ENCODE data around the gene NFIC. TPM values are rescaled to one million over a fixed set of nuclear protein-coding genes. Genes with fewer than 3 reads are reported as not detected.
A peak's percentile ranks its signal among the peaks of the same experiment; 100 is the strongest.

NFIC gene
- total and polyA plus RNA-seq, 10 of the 15 experiments (the other 5 are each of a cell fraction or from before 2014, with no cell fraction given), result 0.71 to 53.5 (median 10.2) TPM

DNA sequence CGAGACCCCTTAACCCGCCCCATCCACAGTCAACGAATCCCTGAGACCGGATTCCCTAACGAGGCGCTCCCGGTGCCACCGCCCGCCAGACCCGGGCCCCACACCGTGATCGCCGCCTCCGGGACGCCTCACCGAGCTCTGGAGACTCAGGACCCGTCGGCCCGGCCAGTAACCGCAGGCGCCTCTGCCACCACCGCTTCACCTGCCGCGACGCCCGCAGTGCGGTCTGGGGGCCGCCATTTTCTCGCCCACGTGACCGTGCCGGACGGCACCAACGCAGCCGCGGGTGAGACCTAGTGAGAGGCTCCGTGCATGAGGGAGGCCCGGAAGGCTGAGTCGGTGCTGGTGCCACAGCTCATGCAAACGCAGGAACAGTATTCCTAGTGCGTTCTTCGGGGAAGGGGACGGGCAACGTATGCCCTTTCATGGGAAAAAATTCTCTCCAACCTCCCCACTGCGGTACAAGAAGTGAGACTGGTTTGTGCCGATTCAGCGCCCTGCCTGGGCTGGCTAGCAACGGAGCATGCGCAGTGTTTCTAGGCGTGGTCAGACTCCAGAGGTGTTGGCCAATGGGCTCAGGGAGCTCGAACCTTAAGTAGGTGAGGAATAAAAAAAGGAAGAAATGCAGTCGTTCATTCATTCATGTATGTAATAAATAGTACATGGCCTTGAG, 134.2 kb downstream of the NFIC start, which contains the start of gene DOHH (continued):
- TF ChIP-seq, protein P1, sequence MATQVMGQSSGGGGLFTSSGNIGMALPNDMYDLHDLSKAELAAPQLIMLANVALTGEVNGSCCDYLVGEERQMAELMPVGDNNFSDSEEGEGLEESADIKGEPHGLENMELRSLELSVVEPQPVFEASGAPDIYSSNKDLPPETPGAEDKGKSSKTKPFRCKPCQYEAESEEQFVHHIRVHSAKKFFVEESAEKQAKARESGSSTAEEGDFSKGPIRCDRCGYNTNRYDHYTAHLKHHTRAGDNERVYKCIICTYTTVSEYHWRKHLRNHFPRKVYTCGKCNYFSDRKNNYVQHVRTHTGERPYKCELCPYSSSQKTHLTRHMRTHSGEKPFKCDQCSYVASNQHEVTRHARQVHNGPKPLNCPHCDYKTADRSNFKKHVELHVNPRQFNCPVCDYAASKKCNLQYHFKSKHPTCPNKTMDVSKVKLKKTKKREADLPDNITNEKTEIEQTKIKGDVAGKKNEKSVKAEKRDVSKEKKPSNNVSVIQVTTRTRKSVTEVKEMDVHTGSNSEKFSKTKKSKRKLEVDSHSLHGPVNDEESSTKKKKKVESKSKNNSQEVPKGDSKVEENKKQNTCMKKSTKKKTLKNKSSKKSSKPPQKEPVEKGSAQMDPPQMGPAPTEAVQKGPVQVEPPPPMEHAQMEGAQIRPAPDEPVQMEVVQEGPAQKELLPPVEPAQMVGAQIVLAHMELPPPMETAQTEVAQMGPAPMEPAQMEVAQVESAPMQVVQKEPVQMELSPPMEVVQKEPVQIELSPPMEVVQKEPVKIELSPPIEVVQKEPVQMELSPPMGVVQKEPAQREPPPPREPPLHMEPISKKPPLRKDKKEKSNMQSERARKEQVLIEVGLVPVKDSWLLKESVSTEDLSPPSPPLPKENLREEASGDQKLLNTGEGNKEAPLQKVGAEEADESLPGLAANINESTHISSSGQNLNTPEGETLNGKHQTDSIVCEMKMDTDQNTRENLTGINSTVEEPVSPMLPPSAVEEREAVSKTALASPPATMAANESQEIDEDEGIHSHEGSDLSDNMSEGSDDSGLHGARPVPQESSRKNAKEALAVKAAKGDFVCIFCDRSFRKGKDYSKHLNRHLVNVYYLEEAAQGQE (IDR thresholded peaks at IDR 0.05; ENCODE audit: low read depth, low read length), result no peak
- TF ChIP-seq, protein P2, sequence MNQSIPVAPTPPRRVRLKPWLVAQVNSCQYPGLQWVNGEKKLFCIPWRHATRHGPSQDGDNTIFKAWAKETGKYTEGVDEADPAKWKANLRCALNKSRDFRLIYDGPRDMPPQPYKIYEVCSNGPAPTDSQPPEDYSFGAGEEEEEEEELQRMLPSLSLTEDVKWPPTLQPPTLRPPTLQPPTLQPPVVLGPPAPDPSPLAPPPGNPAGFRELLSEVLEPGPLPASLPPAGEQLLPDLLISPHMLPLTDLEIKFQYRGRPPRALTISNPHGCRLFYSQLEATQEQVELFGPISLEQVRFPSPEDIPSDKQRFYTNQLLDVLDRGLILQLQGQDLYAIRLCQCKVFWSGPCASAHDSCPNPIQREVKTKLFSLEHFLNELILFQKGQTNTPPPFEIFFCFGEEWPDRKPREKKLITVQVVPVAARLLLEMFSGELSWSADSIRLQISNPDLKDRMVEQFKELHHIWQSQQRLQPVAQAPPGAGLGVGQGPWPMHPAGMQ (IDR thresholded peaks at IDR 0.05; ENCODE audit: borderline replicate concordance), result peak; percentile 83
- TF ChIP-seq NRF1 (conservative IDR thresholded peaks at IDR 0.05; ENCODE audit: low read depth, low read length), result peak; percentile 74
- TF ChIP-seq, protein P3, sequence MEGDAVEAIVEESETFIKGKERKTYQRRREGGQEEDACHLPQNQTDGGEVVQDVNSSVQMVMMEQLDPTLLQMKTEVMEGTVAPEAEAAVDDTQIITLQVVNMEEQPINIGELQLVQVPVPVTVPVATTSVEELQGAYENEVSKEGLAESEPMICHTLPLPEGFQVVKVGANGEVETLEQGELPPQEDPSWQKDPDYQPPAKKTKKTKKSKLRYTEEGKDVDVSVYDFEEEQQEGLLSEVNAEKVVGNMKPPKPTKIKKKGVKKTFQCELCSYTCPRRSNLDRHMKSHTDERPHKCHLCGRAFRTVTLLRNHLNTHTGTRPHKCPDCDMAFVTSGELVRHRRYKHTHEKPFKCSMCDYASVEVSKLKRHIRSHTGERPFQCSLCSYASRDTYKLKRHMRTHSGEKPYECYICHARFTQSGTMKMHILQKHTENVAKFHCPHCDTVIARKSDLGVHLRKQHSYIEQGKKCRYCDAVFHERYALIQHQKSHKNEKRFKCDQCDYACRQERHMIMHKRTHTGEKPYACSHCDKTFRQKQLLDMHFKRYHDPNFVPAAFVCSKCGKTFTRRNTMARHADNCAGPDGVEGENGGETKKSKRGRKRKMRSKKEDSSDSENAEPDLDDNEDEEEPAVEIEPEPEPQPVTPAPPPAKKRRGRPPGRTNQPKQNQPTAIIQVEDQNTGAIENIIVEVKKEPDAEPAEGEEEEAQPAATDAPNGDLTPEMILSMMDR (IDR thresholded peaks at IDR 0.05 in 2 of 3, conservative IDR thresholded peaks at IDR 0.05 in 1 of 3; ENCODE audit: control insufficient read depth in 2 of 3, extremely low read depth in 1 of 3, insufficient read depth in 1 of 3, low read depth in 3 of 3, low read length in 3 of 3), result no peak
- TF ChIP-seq, protein P4, sequence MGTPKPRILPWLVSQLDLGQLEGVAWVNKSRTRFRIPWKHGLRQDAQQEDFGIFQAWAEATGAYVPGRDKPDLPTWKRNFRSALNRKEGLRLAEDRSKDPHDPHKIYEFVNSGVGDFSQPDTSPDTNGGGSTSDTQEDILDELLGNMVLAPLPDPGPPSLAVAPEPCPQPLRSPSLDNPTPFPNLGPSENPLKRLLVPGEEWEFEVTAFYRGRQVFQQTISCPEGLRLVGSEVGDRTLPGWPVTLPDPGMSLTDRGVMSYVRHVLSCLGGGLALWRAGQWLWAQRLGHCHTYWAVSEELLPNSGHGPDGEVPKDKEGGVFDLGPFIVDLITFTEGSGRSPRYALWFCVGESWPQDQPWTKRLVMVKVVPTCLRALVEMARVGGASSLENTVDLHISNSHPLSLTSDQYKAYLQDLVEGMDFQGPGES (IDR thresholded peaks at IDR 0.05), result peak; percentile 67
- TF ChIP-seq DPF2 (IDR thresholded peaks at IDR 0.05), result peak; percentile 85
- TF ChIP-seq WRNIP1 (IDR thresholded peaks at IDR 0.05; ENCODE audit: borderline replicate concordance, low read depth, low read length), result no peak
- TF ChIP-seq MYC (IDR thresholded peaks at IDR 0.05; ENCODE audit: insufficient read depth, insufficient read length, insufficient replicate concordance, low read length, severe bottlenecking), result peak; percentile 80
- peak; percentile 93; the same call in 1 of the 2 replicates for TF ChIP-seq NBN (IDR thresholded peaks at IDR 0.05)
- TF ChIP-seq NR2C1 (IDR thresholded peaks at IDR 0.05), result peak; percentile 38; the same call in 1 of the 2 replicates
- no peak for TF ChIP-seq CBX3 (IDR thresholded peaks at IDR 0.05; ENCODE audit: borderline replicate concordance, low read depth)
- TF ChIP-seq, protein P5, sequence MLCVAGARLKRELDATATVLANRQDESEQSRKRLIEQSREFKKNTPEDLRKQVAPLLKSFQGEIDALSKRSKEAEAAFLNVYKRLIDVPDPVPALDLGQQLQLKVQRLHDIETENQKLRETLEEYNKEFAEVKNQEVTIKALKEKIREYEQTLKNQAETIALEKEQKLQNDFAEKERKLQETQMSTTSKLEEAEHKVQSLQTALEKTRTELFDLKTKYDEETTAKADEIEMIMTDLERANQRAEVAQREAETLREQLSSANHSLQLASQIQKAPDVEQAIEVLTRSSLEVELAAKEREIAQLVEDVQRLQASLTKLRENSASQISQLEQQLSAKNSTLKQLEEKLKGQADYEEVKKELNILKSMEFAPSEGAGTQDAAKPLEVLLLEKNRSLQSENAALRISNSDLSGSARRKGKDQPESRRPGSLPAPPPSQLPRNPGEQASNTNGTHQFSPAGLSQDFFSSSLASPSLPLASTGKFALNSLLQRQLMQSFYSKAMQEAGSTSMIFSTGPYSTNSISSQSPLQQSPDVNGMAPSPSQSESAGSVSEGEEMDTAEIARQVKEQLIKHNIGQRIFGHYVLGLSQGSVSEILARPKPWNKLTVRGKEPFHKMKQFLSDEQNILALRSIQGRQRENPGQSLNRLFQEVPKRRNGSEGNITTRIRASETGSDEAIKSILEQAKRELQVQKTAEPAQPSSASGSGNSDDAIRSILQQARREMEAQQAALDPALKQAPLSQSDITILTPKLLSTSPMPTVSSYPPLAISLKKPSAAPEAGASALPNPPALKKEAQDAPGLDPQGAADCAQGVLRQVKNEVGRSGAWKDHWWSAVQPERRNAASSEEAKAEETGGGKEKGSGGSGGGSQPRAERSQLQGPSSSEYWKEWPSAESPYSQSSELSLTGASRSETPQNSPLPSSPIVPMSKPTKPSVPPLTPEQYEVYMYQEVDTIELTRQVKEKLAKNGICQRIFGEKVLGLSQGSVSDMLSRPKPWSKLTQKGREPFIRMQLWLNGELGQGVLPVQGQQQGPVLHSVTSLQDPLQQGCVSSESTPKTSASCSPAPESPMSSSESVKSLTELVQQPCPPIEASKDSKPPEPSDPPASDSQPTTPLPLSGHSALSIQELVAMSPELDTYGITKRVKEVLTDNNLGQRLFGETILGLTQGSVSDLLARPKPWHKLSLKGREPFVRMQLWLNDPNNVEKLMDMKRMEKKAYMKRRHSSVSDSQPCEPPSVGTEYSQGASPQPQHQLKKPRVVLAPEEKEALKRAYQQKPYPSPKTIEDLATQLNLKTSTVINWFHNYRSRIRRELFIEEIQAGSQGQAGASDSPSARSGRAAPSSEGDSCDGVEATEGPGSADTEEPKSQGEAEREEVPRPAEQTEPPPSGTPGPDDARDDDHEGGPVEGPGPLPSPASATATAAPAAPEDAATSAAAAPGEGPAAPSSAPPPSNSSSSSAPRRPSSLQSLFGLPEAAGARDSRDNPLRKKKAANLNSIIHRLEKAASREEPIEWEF (IDR thresholded peaks at IDR 0.05; ENCODE audit: insufficient replicate concordance, low read depth, low read length), result no peak
- peak; percentile 97 for TF ChIP-seq STAT1 (conservative IDR thresholded peaks at IDR 0.05)
